Adrenal gland (tissue), 5 donors: ENCODE data around the gene MNAT1.

Experiments
- CTCF ChIP-seq, 6 experiments: fragments of 450-650 bp in 4 of 6; fragments of 200-600 bp in 2 of 6; sonication (generic) in 1 of 6; IDR thresholded peaks; 1 replicate in 5 of 6; 2 replicates in 1 of 6; pipeline versions ENCODE4 v1.5.1 to v1.8.0; 2016 to 2021; ENCODE audit warnings: antibody characterized with exemption in 6 of 6, mild to moderate bottlenecking in 2 of 6, moderate library complexity in 1 of 6
- POLR2A ChIP-seq, 2 donors: fragments of 450-650 bp; IDR thresholded peaks; one replicate each; pipeline ENCODE4 v1.6.1; 2017; ENCODE audit warnings: antibody characterized with exemption in 2 of 2, mild to moderate bottlenecking in 2 of 2, moderate library complexity in 1 of 2
- donor health status: DM: no; HTN: no; CAD: no.

DNA sequence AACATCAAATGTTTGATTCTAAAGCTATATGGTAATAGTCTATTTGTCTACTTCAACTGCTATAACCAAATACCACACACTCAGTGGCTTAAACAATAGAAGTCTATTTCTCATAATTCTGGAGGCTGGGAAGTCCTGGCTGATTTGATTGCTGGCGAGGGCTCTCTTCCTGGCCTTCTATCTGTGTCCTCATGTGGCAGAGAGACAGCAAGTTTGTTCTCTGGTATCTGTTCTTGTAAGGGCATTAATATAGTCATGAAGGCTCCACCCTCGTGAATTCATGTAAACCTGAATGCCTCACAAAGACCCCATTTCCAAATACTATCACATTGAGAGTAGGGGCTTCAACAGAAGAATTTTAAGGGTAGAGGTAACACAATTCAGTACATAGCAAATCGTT, 212.2 kb downstream of the MNAT1 start:
- TF ChIP-seq CTCF (IDR thresholded peaks at IDR 0.05) (no peak), POLR2A (IDR thresholded peaks at IDR 0.05) (no peak)
